Uterus (tissue), 2 donors: Measurements from ENCODE around the gene PTPRD.

ENCODE experiments used
- POLR2A ChIP-seq, 2 donors: fragments of 450-650 bp; IDR thresholded peaks; one replicate each; pipeline ENCODE4 v1.6.1; 2016; ENCODE audit warnings: antibody characterized with exemption in 2 of 2, mild to moderate bottlenecking in 1 of 2, moderate library complexity in 1 of 2
- TF ChIP-seq, protein P1 (sequence below), 4 experiments: fragments of 200-600 bp in 2 of 4; fragments of 450-650 bp in 2 of 4; sonication (generic) in 2 of 4; IDR thresholded peaks; one replicate each; pipeline ENCODE4 v1.5.1; 2016 to 2019; ENCODE audit warnings: antibody characterized with exemption in 4 of 4, mild to moderate bottlenecking in 2 of 4, moderate library complexity in 1 of 4

DNA sequence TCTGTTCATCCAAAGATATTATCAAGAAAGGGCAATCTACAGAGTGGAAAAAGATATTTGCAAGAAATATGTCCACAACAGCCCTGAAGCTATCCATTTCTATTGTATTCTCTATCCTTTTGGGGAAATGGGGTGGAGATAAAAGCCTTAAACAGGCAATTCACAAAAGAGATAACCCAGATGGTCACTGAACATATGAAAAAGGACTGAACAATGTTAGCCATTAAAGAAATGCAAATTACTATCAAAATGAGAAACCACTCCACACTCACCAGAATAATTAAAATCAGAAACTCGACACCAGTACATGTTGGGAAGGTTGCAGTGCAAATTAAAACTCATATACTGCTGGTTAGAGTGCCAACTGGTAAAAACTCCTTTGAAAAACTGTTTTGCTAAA lies 1858.1 kb downstream of the PTPRD start:
- TF ChIP-seq, protein P1, sequence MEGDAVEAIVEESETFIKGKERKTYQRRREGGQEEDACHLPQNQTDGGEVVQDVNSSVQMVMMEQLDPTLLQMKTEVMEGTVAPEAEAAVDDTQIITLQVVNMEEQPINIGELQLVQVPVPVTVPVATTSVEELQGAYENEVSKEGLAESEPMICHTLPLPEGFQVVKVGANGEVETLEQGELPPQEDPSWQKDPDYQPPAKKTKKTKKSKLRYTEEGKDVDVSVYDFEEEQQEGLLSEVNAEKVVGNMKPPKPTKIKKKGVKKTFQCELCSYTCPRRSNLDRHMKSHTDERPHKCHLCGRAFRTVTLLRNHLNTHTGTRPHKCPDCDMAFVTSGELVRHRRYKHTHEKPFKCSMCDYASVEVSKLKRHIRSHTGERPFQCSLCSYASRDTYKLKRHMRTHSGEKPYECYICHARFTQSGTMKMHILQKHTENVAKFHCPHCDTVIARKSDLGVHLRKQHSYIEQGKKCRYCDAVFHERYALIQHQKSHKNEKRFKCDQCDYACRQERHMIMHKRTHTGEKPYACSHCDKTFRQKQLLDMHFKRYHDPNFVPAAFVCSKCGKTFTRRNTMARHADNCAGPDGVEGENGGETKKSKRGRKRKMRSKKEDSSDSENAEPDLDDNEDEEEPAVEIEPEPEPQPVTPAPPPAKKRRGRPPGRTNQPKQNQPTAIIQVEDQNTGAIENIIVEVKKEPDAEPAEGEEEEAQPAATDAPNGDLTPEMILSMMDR (IDR thresholded peaks at IDR 0.05): no peak
- no peak for TF ChIP-seq POLR2A (IDR thresholded peaks at IDR 0.05)
